GM23338 (cell line): ENCODE measurements around the gene RIPOR3. TPM values are rescaled to one million over a fixed set of nuclear protein-coding genes. Genes with fewer than 3 reads are reported as not detected.

Source experiments
- ATAC-seq: fragments of 200-7000 bp; cut with Tn5 transposase; 3 replicates; pipeline ENCODE4 v1.9.1; 2020
- DNase-seq: peaks from one replicate; pipeline ENCODE4 v3.0.0-alpha.2; 2015; ENCODE audit warnings: low spot score
- H2AFZ ChIP-seq: fragments of 200-600 bp; sonication (generic); 2 replicates; pipeline ENCODE4 v1.8.0; 2016; ENCODE audit warnings: antibody characterized with exemption, mild to moderate bottlenecking, moderate library complexity
- H3F3A ChIP-seq: fragments of 200-600 bp; sonication (generic); replicated peaks from 2 replicates; pipeline ENCODE4 v1.8.0; 2017; ENCODE audit warnings: antibody characterized with exemption, mixed run types, low read depth
- H3K27ac ChIP-seq: fragments of 200-600 bp; sonication (generic); 2 replicates; pipeline ENCODE4 v1.6.1; 2016; ENCODE audit warnings: low read depth
- H3K27me3 ChIP-seq: fragments of 200-600 bp; sonication (generic); 2 replicates; pipeline ENCODE4 v1.8.0; 2016; ENCODE audit warnings: mild to moderate bottlenecking, mixed run types, moderate library complexity; ENCODE audit not compliant: insufficient read depth
- H3K36me3 ChIP-seq: fragments of 200-600 bp; sonication (generic); 2 replicates; pipeline ENCODE4 v1.8.0; 2016; ENCODE audit warnings: mild to moderate bottlenecking; ENCODE audit not compliant: insufficient read depth
- H3K4me1 ChIP-seq: fragments of 200-600 bp; sonication (generic); 2 replicates; pipeline ENCODE4 v1.8.0; 2016; ENCODE audit warnings: mild to moderate bottlenecking, moderate library complexity; ENCODE audit not compliant: insufficient read depth
- H3K4me2 ChIP-seq: fragments of 200-600 bp; sonication (generic); 2 replicates; pipeline ENCODE4 v1.7.1; 2017; ENCODE audit warnings: mixed run types
- H3K4me3 ChIP-seq: fragments of 200-600 bp; sonication (generic); 2 replicates; pipeline ENCODE4 v1.6.1; 2016; ENCODE audit warnings: mixed run types
- H3K79me2 ChIP-seq: fragments of 200-600 bp; sonication (generic); replicated peaks from 2 replicates; pipeline ENCODE4 v1.8.0; 2017; ENCODE audit warnings: mild to moderate bottlenecking; ENCODE audit not compliant: insufficient read depth
- H3K9me2 ChIP-seq: fragments of 200-600 bp; sonication (generic); 2 replicates; pipeline ENCODE4 v1.8.0; 2017; ENCODE audit not compliant: insufficient read depth
- H4K20me1 ChIP-seq: fragments of 200-600 bp; sonication (generic); replicated peaks from 2 replicates; pipeline ENCODE4 v1.8.0; 2017; ENCODE audit warnings: mild to moderate bottlenecking; ENCODE audit not compliant: insufficient read depth
- H3K27ac Mint-ChIP-seq: 2 replicates; pipeline ENCODE4 v1.8.0; 2020; ENCODE audit warnings: inconsistent platforms, mild to moderate bottlenecking, moderate library complexity, mixed read lengths
- H3K27me3 Mint-ChIP-seq: 3 replicates; pipeline ENCODE4 v1.8.0; 2022; ENCODE audit warnings: low read depth, mild to moderate bottlenecking, moderate library complexity, mixed read lengths, inconsistent platforms; ENCODE audit not compliant: insufficient read depth, poor library complexity
- H3K36me3 Mint-ChIP-seq: 3 replicates; pipeline ENCODE4 v1.8.0; 2021; ENCODE audit warnings: low read depth, mild to moderate bottlenecking, inconsistent platforms, moderate library complexity, mixed read lengths
- H3K4me1 Mint-ChIP-seq: 3 replicates; pipeline ENCODE4 v1.8.0; 2020; ENCODE audit warnings: mild to moderate bottlenecking, inconsistent platforms, mixed read lengths
- H3K4me3 Mint-ChIP-seq: 3 replicates; pipeline ENCODE4 v1.8.0; 2021; ENCODE audit warnings: moderate library complexity, mild to moderate bottlenecking, inconsistent platforms, mixed read lengths
- H3K9me3 Mint-ChIP-seq: 3 replicates; pipeline ENCODE4 v1.8.0; 2020; ENCODE audit warnings: moderate library complexity, mild to moderate bottlenecking, inconsistent platforms, mixed read lengths
- CTCF ChIP-seq, 2 experiments: fragments of 200-600 bp in 1 of 2; sonication (generic) in 1 of 2; conservative IDR thresholded peaks; 2 replicates each; pipeline versions ENCODE4 v1.5.1 to v1.6.1; 2016 to 2017; ENCODE audit warnings: antibody characterized with exemption in 2 of 2, low read depth in 2 of 2, mild to moderate bottlenecking in 2 of 2, moderate library complexity in 1 of 2
- EZH2phosphoT487 ChIP-seq: fragments of 200-600 bp; sonication (generic); IDR thresholded peaks from one replicate; pipeline ENCODE4 v1.8.1; 2018; ENCODE audit warnings: antibody characterized with exemption; ENCODE audit not compliant: unreplicated experiment
- NANOG ChIP-seq: IDR thresholded peaks from 2 replicates; pipeline ENCODE4 v1.6.1; 2016; ENCODE audit warnings: antibody characterized with exemption, borderline replicate concordance
- POLR2AphosphoS5 ChIP-seq: IDR thresholded peaks from 2 replicates; pipeline ENCODE4 v1.6.1; 2016; ENCODE audit warnings: antibody characterized with exemption, low read depth
- ZNF114 ChIP-seq: fragments of 250-450 bp; sonication (Bioruptor Pico); IDR thresholded peaks from 2 replicates; pipeline ENCODE4 v1.5.0; 2020; ENCODE audit warnings: mild to moderate bottlenecking, moderate library complexity
- ZNF462 ChIP-seq: fragments of 250-450 bp; sonication (Bioruptor Pico); IDR thresholded peaks from 2 replicates; pipeline ENCODE4 v1.5.0; 2020; ENCODE audit warnings: mild to moderate bottlenecking, moderate library complexity
- polyA plus RNA-seq: library from polyadenylated mRNA; unstranded; fragments of >200 nt; fragmentation: Nextera tagmentation; extraction: Ambion mirVana; gene quantifications from 2 replicates; pipeline ENCODE4 v1.2.1, GENCODE V29; 2016
- total RNA-seq: library from RNA; depleted of rRNA; stranded (reverse); fragments of >200 nt; shearing (Covaris generic); gene quantifications from 2 replicates; pipeline ENCODE4 v1.2.3, GENCODE V29; 2014

The RIPOR3 gene
- total and polyA plus RNA-seq, 2 experiments from 2014 or later, result 4.9 to 6.3 TPM

GRCh38 chr20:50719328-50719727 lies 28.0 kb upstream of the RIPOR3 start:
- H3K36me3 Mint-ChIP-seq, result no peaks in the 10 kb centered on the region

GRCh38 chr20:50717974-50718761 lies 26.8 kb upstream of the RIPOR3 start:
- Histone ChIP-seq H3K27ac (0 out of 2 replicates have a peak overlapping the region, but pooled peaks have one; percentile 6), H3K36me3 (no peaks in the 10 kb centered on the region), H3K79me2 (no peaks in the 10 kb centered on the region), H3K27me3 (no peaks in the 10 kb centered on the region), H3F3A (no peaks in the 10 kb centered on the region), H4K20me1 (no peaks in the 10 kb centered on the region), H3K4me3 (no peak overlapping the region), H3K4me1 (no peaks in the 10 kb centered on the region), H3K9me2 (no peaks in the 10 kb centered on the region), H2AFZ (peak overlapping the region; percentile 64; the same call in 1 of the 2 replicates), H3K4me2 (no peak overlapping the region)
- no peak overlapping the region for H3K4me3 Mint-ChIP-seq
- H3K4me1 Mint-ChIP-seq, result peaks cover 16% of the 10 kb centered on the region
- H3K27me3 Mint-ChIP-seq, result peaks cover 3% of the 10 kb centered on the region
- H3K36me3 Mint-ChIP-seq, result no peaks in the 10 kb centered on the region
- peak; percentile 52 for DNase-seq
- H3K9me3 Mint-ChIP-seq, result no peaks in the 10 kb centered on the region
- H3K27ac Mint-ChIP-seq, result 0 out of 2 replicates have a peak overlapping the region, but pooled peaks have one; percentile 46
- TF ChIP-seq EZH2phosphoT487, result no peak
- peak; percentile 24 to 74; a peak in 2 of 4 replicates for TF ChIP-seq CTCF (conservative IDR thresholded peaks at IDR 0.05; ENCODE audit: low read depth in 2 of 2)
- peak; percentile 80 for ATAC-seq

More at GRCh38 chr20:50719328-50719727, 28.0 kb upstream of the RIPOR3 start:
- Histone ChIP-seq H3K27me3 (no peaks in the 10 kb centered on the region), H3K27ac (no peak overlapping the region), H3K79me2 (no peaks in the 10 kb centered on the region), H4K20me1 (no peaks in the 10 kb centered on the region), H3K36me3 (no peaks in the 10 kb centered on the region), H2AFZ (no peak overlapping the region), H3K4me1 (no peaks in the 10 kb centered on the region), H3K4me2 (no peak overlapping the region), H3K4me3 (no peak overlapping the region), H3K9me2 (no peaks in the 10 kb centered on the region), H3F3A (no peaks in the 10 kb centered on the region)
- ATAC-seq (no peak), DNase-seq (no peak)
- Mint-ChIP-seq H3K27me3 (peaks cover 3% of the 10 kb centered on the region), H3K4me1 (peaks cover 9% of the 10 kb centered on the region), H3K4me3 (no peak overlapping the region), H3K9me3 (no peaks in the 10 kb centered on the region), H3K27ac (no peak overlapping the region)
- TF ChIP-seq NANOG, result no peak
- no peak for TF ChIP-seq EZH2phosphoT487
- TF ChIP-seq POLR2AphosphoS5, result no peak

- peaks cover 3% of the 10 kb centered on the region for H3K27me3 Mint-ChIP-seq
- H2AFZ ChIP-seq, result no peak overlapping the region
- no peaks in the 10 kb centered on the region for H3K36me3 ChIP-seq
- peaks cover 23% of the 10 kb centered on the region for H3K4me1 Mint-ChIP-seq
- no peaks in the 10 kb centered on the region for H3K36me3 Mint-ChIP-seq
- no peak overlapping the region for H3K4me3 Mint-ChIP-seq
- ATAC-seq (no peak), DNase-seq (no peak)
- no peak overlapping the region for H3K4me2 ChIP-seq
- no peaks in the 10 kb centered on the region for H3F3A ChIP-seq
- no peak overlapping the region for H3K27ac Mint-ChIP-seq
- H3K79me2 ChIP-seq, result no peaks in the 10 kb centered on the region
- H3K27me3 ChIP-seq, result no peaks in the 10 kb centered on the region
- H4K20me1 ChIP-seq, result no peaks in the 10 kb centered on the region
- no peaks in the 10 kb centered on the region for H3K9me3 Mint-ChIP-seq
- H3K9me2 ChIP-seq, result no peaks in the 10 kb centered on the region
- no peaks in the 10 kb centered on the region for H3K4me1 ChIP-seq
- peak overlapping the region; percentile 6; the same call in 1 of the 2 replicates for H3K27ac ChIP-seq
- no peak overlapping the region for H3K4me3 ChIP-seq
- TF ChIP-seq ZNF114 (CRISPR knock-in tag), result no peak
- TF ChIP-seq ZNF462 (CRISPR knock-in tag), result no peak
Observed at GRCh38 chr20:50717312-50717711, 26.0 kb upstream of the RIPOR3 start.
